Body of pancreas (tissue), 4 donors: ENCODE measurements around the gene RAB18.

Experiments
- CTCF ChIP-seq, 7 experiments: fragments of 450-650 bp in 4 of 7; fragments of 200-600 bp in 3 of 7; sonication (generic) in 3 of 7; IDR thresholded peaks; one replicate each; pipeline ENCODE4 v1.5.1; 2016 to 2019; ENCODE audit warnings: antibody characterized with exemption in 7 of 7
- POLR2A ChIP-seq, 3 donors: fragments of 450-650 bp; IDR thresholded peaks; one replicate each; pipeline ENCODE4 v1.6.1; 2016; ENCODE audit warnings: antibody characterized with exemption in 3 of 3, mild to moderate bottlenecking in 2 of 3

DNA sequence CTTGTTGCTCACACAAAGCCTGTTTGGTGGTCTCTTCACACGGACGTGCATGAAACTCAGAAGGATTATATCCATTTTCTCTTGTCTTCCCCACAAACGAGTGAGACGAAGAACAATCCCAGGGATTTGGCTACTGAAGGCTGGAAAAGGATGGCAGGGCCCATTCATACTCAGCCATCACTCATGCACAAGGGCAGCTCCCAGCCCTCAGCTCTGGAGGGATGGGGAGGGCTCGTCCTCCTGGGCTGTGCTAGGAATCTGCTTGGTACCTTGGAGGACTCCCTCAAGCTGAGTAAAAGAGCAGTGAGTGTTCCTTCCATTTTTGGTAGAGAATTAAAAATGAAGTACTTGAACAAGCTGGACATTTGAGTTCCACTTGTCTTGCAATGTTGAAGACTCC lies 33.2 kb upstream of the RAB18 start:
- TF ChIP-seq CTCF (IDR thresholded peaks at IDR 0.05), result no peak
- no peak for TF ChIP-seq POLR2A (IDR thresholded peaks at IDR 0.05)
